HepG2 (cell line): ENCODE data around the gene SMARCA4. TPM values are rescaled to one million over a fixed set of nuclear protein-coding genes. Genes with fewer than 3 reads are reported as not detected.

Experiments
- ATF7-NPFF ChIP-seq: sonication (generic); formaldehyde crosslinking; IDR thresholded peaks from 2 replicates; pipeline ENCODE4 v1.8.1; 2023; ENCODE audit warnings: mild to moderate bottlenecking, low read depth, missing genetic modification reagents, moderate library complexity
- HOXA3 ChIP-seq: sonication (generic); formaldehyde crosslinking; IDR thresholded peaks from 2 replicates; pipeline ENCODE4 v1.5.0; 2020; ENCODE audit warnings: missing genetic modification reagents
- RBFOX2 ChIP-seq: fragments of 200-400 bp; formaldehyde crosslinking; IDR thresholded peaks from 2 replicates; pipeline ENCODE4 v1.6.1; 2017; ENCODE audit warnings: low read depth, mild to moderate bottlenecking, low read length
- SMAD3 ChIP-seq: sonication (generic); formaldehyde crosslinking; IDR thresholded peaks from 2 replicates; pipeline ENCODE4 v1.4.0; 2020; ENCODE audit warnings: missing genetic modification reagents
- SNAPC2 ChIP-seq: sonication (generic); formaldehyde crosslinking; IDR thresholded peaks from 2 replicates; pipeline ENCODE4 v1.8.1; 2022; ENCODE audit warnings: mild to moderate bottlenecking, missing genetic modification reagents
- USF2 ChIP-seq, 2 experiments: sonication (generic) in 1 of 2; formaldehyde crosslinking in 1 of 2; IDR thresholded peaks; 2 replicates each; pipeline versions ENCODE4 v1.5.1 to v1.6.1; 2011 to 2020; ENCODE audit warnings: borderline replicate concordance in 1 of 2, low read depth in 1 of 2, low read length in 1 of 2, mild to moderate bottlenecking in 1 of 2, missing genetic modification reagents in 1 of 2, moderate library complexity in 1 of 2
- YEATS4 ChIP-seq: sonication (generic); formaldehyde crosslinking; IDR thresholded peaks from 2 replicates; pipeline ENCODE4 v1.4.0; 2020; ENCODE audit warnings: missing genetic modification reagents, borderline replicate concordance
- ZMYM2 ChIP-seq: sonication (generic); formaldehyde crosslinking; IDR thresholded peaks from 2 replicates; pipeline ENCODE4 v1.8.0; 2022; ENCODE audit warnings: mild to moderate bottlenecking, missing genetic modification reagents
- ZNF121 ChIP-seq: sonication (generic); formaldehyde crosslinking; IDR thresholded peaks from 2 replicates; pipeline ENCODE4 v1.5.0; 2020; ENCODE audit warnings: mild to moderate bottlenecking, missing genetic modification reagents
- ZNF275 ChIP-seq: sonication (generic); formaldehyde crosslinking; IDR thresholded peaks from 2 replicates; pipeline ENCODE4 v1.8.0; 2022; ENCODE audit warnings: missing genetic modification reagents, mild to moderate bottlenecking, inconsistent platforms, borderline replicate concordance
- ZNF318 ChIP-seq: sonication (generic); formaldehyde crosslinking; IDR thresholded peaks from 2 replicates; pipeline ENCODE4 v1.4.0; 2020; ENCODE audit warnings: mild to moderate bottlenecking, missing genetic modification reagents
- ZNF512 ChIP-seq: sonication (generic); formaldehyde crosslinking; IDR thresholded peaks from 2 replicates; pipeline ENCODE4 v1.4.0; 2020; ENCODE audit warnings: mild to moderate bottlenecking, missing genetic modification reagents
- ZNF839 ChIP-seq: sonication (generic); formaldehyde crosslinking; IDR thresholded peaks from 2 replicates; pipeline ENCODE4 v1.4.0; 2020; ENCODE audit warnings: missing genetic modification reagents, mild to moderate bottlenecking, borderline replicate concordance
- ZSCAN25 ChIP-seq: sonication (generic); formaldehyde crosslinking; IDR thresholded peaks from 2 replicates; pipeline ENCODE4 v1.8.0; 2022; ENCODE audit warnings: mild to moderate bottlenecking, missing genetic modification reagents
- polyA plus RNA-seq, 8 experiments: library from polyadenylated mRNA; depleted of rRNA in 3 of 8; stranded (reverse) in 7 of 8; unstranded in 1 of 8; fragments of >200 nt; fragmentation: Illumina TruSeq in 4 of 8; extraction: Trizol in 4 of 8; gene quantifications; 2 replicates each; pipeline versions ENCODE4 v1.2.1 to v1.2.3, GENCODE V29; 2011 to 2016; ENCODE audit warnings: low read depth in 4 of 8, missing spikeins in 1 of 8, mixed read lengths in 1 of 8; ENCODE audit not compliant: insufficient read depth in 1 of 8
- total RNA-seq, 5 experiments: library from RNA; depleted of rRNA; stranded (reverse); fragments of >200 nt; fragmentation: Illumina TruSeq; extraction: Trizol; gene quantifications; 2 replicates each; pipeline ENCODE4 v1.2.3, GENCODE V29; 2016; ENCODE audit warnings: low read depth in 1 of 5

SMARCA4 gene
- total and polyA plus RNA-seq, 2 of the 13 experiments (the other 11 are each of a cell fraction or from before 2014, with no cell fraction given): 25.4 to 45.9 TPM

- TF ChIP-seq ZNF318 (CRISPR knock-in tag): no peak
- TF ChIP-seq ZNF121 (CRISPR knock-in tag): no peak
- no peak for TF ChIP-seq YEATS4 (CRISPR knock-in tag)
- no peak for TF ChIP-seq SNAPC2 (CRISPR knock-in tag)
- no peak for TF ChIP-seq ZNF275
- TF ChIP-seq ATF7-NPFF (CRISPR knock-in tag): no peak
- TF ChIP-seq SMAD3: no peak
- TF ChIP-seq ZNF839 (CRISPR knock-in tag): no peak
- TF ChIP-seq HOXA3: no peak
- peak; percentile 48 for TF ChIP-seq RBFOX2
- no peak for TF ChIP-seq USF2 (IDR thresholded peaks at IDR 0.05; ENCODE audit: low read depth, low read length)
- TF ChIP-seq USF2 (CRISPR knock-in tag; IDR thresholded peaks at IDR 0.05; ENCODE audit: borderline replicate concordance): no peak
- TF ChIP-seq ZSCAN25 (CRISPR knock-in tag): no peak
- no peak for TF ChIP-seq ZMYM2 (CRISPR knock-in tag)
- no peak for TF ChIP-seq ZNF512 (CRISPR knock-in tag)
Measured at GRCh38 chr19:10921910-10922637, 38.8 kb upstream of the SMARCA4 start (continued).
